BJ (cell line): ENCODE measurements around the gene PAXX. TPM values are rescaled to one million over a fixed set of nuclear protein-coding genes. Genes with fewer than 3 reads are reported as not detected.

Experiments
- CTCF ChIA-PET: fragments of 350-600 bp; formaldehyde crosslinking; extraction: SDS; loops from one replicate; lab custom pipeline; 2021; ENCODE audit warnings: antibody characterized with exemption, inconsistent platforms; lab: Yijun Ruan, JAX
- POLR2A ChIA-PET: fragments of 300-600 bp; sonication (Branson Sonifier 250); formaldehyde crosslinking; extraction: SDS; loops from one replicate; lab custom pipeline; 2021; ENCODE audit warnings: antibody characterized with exemption; lab: Charles Lee
- DNase-seq: peaks from one replicate; pipeline ENCODE4 v3.0.0-alpha.2; 2011; ENCODE audit warnings: low read depth
- H3K27me3 ChIP-seq: 2 replicates; pipeline ENCODE4 v1.6.0; 2011; ENCODE audit warnings: low read length; ENCODE audit not compliant: control insufficient read depth, insufficient read depth
- H3K36me3 ChIP-seq: 2 replicates; pipeline ENCODE4 v1.5.1; 2011; ENCODE audit warnings: low read length; ENCODE audit not compliant: control insufficient read depth, insufficient read depth
- H3K4me3 ChIP-seq: 2 replicates; pipeline ENCODE4 v1.5.1; 2011; ENCODE audit warnings: low read depth, mild to moderate bottlenecking, control low read depth, low read length
- polyA plus RNA-seq: library from polyadenylated mRNA; depleted of rRNA; stranded (reverse); fragments of >200 nt; gene quantifications from 2 replicates; pipeline ENCODE4 v1.2.3, GENCODE V29; 2011
- TF ChIP-seq, protein P1 (sequence below): IDR thresholded peaks from 2 replicates; pipeline ENCODE4 v1.5.1; 2011; ENCODE audit warnings: low read depth, mild to moderate bottlenecking, control low read depth, inconsistent platforms, low read length, moderate library complexity; ENCODE audit not compliant: insufficient read depth

PAXX gene
- polyA plus RNA-seq, 1 experiment = 11.8 TPM

- TF ChIP-seq, protein P1, sequence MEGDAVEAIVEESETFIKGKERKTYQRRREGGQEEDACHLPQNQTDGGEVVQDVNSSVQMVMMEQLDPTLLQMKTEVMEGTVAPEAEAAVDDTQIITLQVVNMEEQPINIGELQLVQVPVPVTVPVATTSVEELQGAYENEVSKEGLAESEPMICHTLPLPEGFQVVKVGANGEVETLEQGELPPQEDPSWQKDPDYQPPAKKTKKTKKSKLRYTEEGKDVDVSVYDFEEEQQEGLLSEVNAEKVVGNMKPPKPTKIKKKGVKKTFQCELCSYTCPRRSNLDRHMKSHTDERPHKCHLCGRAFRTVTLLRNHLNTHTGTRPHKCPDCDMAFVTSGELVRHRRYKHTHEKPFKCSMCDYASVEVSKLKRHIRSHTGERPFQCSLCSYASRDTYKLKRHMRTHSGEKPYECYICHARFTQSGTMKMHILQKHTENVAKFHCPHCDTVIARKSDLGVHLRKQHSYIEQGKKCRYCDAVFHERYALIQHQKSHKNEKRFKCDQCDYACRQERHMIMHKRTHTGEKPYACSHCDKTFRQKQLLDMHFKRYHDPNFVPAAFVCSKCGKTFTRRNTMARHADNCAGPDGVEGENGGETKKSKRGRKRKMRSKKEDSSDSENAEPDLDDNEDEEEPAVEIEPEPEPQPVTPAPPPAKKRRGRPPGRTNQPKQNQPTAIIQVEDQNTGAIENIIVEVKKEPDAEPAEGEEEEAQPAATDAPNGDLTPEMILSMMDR = no peak
- H3K36me3 ChIP-seq = no peaks in the 10 kb centered on the region
- no peaks in the 10 kb centered on the region for H3K27me3 ChIP-seq
- CTCF ChIA-PET = no interaction called here
- peak within 1 kb of the TSS; percentile 51 for H3K4me3 ChIP-seq
- POLR2A ChIA-PET = no interaction called here
- DNase-seq = no peak
These were observed 15.0 kb upstream of the PAXX start, which contains the start of gene PTGDS for GRCh38 chr9:136977223-136977622. Gene PTGDS, plus strand, starts transcription at chr9:136977504. Its CDS starts 75 bp downstream, at chr9:136977579.

- no peak for DNase-seq
- ChIA-PET POLR2A (interaction anchor here (0.7 kb wide), 1 partner anchor 15 kb away, joined by 3 read pairs; the partner anchor contains the start of gene PAXX), CTCF (interaction anchor here (1.2 kb wide), 2 partner anchors 30 to 57 kb away, joined by 5 read pairs; no protein-coding TSS in a partner anchor)
- peak overlapping the region; percentile 51 for H3K4me3 ChIP-seq
- TF ChIP-seq, protein P1 = no peak
- no peaks in the 10 kb centered on the region for H3K36me3 ChIP-seq
- no peaks in the 10 kb centered on the region for H3K27me3 ChIP-seq
These were observed 14.6 kb upstream of the PAXX start for GRCh38 chr9:136977649-136978072.

GRCh38 chr9:136978073-136978864, 14.0 kb upstream of the PAXX start:
- peak overlapping the region; percentile 51 for H3K4me3 ChIP-seq
- DNase-seq = no peak
- ChIA-PET CTCF (interaction anchor here (1.2 kb wide), 2 partner anchors 30 to 57 kb away, joined by 5 read pairs; no protein-coding TSS in a partner anchor), POLR2A (interaction anchor here (0.6 to 0.7 kb wide), 2 partner anchors 14 to 159 kb away, joined by 3 to 8 read pairs; partner anchors contain the start of gene PAXX)
- no peaks in the 10 kb centered on the region for H3K27me3 ChIP-seq
- H3K36me3 ChIP-seq = no peaks in the 10 kb centered on the region
- TF ChIP-seq, protein P1 = no peak

DNA sequence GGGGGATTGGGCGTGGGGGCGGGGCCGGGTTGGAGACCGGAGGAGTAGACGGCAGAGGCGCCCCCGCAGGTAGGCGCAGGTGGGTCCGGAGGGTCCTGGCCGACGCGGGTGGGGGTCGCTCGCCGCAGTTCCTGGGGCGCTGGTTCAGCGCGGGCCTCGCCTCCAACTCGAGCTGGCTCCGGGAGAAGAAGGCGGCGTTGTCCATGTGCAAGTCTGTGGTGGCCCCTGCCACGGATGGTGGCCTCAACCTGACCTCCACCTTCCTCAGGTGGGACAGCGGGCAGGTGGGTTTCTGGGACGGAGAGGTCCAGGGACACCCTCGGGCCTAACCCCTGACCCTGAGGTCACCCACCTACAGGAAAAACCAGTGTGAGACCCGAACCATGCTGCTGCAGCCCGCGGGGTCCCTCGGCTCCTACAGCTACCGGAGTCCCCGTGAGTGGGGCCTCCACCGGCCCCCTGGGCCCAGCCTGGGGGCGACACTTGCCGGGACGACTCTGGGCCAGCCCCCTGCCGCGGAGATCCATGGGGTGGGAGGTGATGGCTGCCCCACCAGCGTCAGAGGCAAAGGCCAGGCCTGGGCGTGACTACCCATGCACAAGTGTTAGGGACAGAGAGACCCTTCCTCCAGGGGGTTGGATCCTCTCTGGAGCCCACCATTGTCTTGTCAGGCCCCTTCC, 13.2 kb upstream of the PAXX start:
- POLR2A ChIA-PET = interaction anchor here (0.6 kb wide), 1 partner anchor 160 kb away, joined by 8 read pairs; no protein-coding TSS in a partner anchor
- DNase-seq = no peak
- TF ChIP-seq, protein P1 = no peak
- H3K36me3 ChIP-seq = no peaks in the 10 kb centered on the region
- no peak overlapping the region for H3K4me3 ChIP-seq
- CTCF ChIA-PET = interaction anchor here (1.2 kb wide), 2 partner anchors 31 to 56 kb away, joined by 5 read pairs; no protein-coding TSS in a partner anchor
- H3K27me3 ChIP-seq = peaks cover 1% of the 10 kb centered on the region; the same call in 1 of the 2 replicates
